ENCODE results near the gene ALKBH7.
"Not testable (repeated sequence)": the region's sequence is repeated elsewhere in the genome, so short reads cannot be mapped to it uniquely, and the experiment has no call there.

The ALKBH7 gene

GRCh38 chr19:6373096-6373812, 660 bp downstream of the ALKBH7 start:
- peak; percentile 99 for DNase-seq

DNA sequence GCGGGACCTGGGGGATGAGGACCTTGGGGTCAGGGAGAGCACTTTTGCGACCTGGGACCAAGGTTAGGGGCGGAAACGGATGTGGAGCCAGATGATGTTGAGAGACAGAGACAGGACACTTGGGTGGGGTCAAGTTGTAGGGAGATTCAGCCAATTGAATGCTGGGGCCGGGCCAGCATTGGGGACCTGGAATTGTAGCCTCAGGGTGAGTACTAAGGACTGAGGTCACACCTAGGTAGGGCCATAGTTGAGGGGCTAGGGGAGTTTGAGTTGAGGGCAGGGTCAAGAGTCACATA, 1.2 kb downstream of the ALKBH7 start:
- DNase-seq, result no peak

DNA sequence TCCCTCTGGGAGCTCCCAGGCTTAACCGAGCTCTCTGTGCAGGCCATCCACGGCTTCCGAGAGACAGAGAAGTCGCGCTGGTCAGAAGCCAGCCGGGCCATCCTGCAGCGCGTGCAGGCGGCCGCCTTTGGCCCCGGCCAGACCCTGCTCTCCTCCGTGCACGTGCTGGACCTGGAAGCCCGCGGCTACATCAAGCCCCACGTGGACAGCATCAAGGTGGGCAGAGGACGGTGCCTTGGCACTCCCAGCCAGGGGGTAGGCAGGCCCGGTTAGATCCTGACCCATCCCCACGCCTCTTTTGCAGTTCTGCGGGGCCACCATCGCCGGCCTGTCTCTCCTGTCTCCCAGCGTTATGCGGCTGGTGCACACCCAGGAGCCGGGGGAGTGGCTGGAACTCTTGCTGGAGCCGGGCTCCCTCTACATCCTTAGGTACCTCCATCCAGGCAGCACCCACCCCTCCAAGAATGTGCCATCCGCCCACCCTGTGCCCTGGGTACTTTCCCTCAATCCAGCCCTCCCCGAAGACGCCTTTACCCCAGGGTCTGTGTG, 1.6 kb downstream of the ALKBH7 start:
- no peak for DNase-seq

- no peak for DNase-seq
Measured at GRCh38 chr19:6374711-6375410, 2.3 kb downstream of the ALKBH7 start.

- DNase-seq, result no peak
Measured at GRCh38 chr19:6375411-6376010, 2.9 kb downstream of the ALKBH7 start, which contains the start of gene PSPN. Gene PSPN (minus strand): TSS chr19:6375933. CDS start chr19:6375849, 84 bp downstream.

- no peak for DNase-seq
Measured at GRCh38 chr19:6376512-6377190, 4.1 kb downstream of the ALKBH7 start.

DNA sequence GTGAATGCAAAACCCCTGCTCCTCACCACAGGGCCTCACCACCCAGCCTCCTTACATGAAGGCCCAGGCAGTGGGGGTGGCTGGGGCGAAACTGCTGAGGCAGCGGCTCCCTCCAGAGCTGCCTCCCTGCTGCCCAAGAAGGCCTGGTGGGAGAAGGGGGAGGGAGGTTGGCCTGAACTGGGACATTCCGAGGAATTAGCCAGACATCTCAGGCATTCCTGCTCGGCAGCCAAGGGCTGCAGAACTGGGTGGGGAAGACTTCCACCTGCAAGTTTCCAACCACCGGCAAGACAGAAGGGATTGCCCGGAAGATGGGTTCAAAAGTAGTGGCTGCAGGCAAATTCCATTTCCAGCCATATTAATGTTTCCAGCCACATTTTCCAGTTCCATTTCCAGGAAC, 5.4 kb downstream of the ALKBH7 start:
- DNase-seq, result peak; percentile 83

DNA sequence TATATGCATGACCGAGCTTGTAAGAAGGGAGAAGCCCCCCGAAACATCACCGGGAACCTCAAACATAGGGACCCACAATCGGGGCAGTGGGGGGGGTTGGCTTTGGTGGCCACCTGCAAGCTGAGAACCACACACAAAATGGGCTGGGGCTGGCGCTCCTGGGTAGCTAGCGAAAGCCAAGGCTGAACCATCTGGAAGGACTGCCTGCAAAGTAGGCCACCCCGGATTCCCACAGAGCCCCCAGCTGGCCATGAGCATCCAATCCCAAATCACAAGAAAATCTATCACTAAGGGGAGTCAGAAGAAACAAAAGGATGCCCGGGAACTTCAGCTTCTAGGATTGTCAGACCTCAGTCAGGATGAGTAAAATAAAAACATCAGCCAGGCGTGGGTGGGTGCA, 5.9 kb downstream of the ALKBH7 start:
- no peak for DNase-seq

GRCh38 chr19:6379744-6380143, 7.2 kb downstream of the ALKBH7 start:
- DNase-seq, result no peak

GRCh38 chr19:6381030-6381750, 8.6 kb downstream of the ALKBH7 start:
- no peak for DNase-seq

- no peak for DNase-seq
Measured at GRCh38 chr19:6383188-6383587, 10.6 kb downstream of the ALKBH7 start.

- DNase-seq, result no peak
Measured at GRCh38 chr19:6384381-6384780, 11.8 kb downstream of the ALKBH7 start.

GRCh38 chr19:6387372-6387771, 14.8 kb downstream of the ALKBH7 start:
- DNase-seq, result no peak

GRCh38 chr19:6392221-6393073, 19.9 kb downstream of the ALKBH7 start:
- DNase-seq, result no peak

DNA sequence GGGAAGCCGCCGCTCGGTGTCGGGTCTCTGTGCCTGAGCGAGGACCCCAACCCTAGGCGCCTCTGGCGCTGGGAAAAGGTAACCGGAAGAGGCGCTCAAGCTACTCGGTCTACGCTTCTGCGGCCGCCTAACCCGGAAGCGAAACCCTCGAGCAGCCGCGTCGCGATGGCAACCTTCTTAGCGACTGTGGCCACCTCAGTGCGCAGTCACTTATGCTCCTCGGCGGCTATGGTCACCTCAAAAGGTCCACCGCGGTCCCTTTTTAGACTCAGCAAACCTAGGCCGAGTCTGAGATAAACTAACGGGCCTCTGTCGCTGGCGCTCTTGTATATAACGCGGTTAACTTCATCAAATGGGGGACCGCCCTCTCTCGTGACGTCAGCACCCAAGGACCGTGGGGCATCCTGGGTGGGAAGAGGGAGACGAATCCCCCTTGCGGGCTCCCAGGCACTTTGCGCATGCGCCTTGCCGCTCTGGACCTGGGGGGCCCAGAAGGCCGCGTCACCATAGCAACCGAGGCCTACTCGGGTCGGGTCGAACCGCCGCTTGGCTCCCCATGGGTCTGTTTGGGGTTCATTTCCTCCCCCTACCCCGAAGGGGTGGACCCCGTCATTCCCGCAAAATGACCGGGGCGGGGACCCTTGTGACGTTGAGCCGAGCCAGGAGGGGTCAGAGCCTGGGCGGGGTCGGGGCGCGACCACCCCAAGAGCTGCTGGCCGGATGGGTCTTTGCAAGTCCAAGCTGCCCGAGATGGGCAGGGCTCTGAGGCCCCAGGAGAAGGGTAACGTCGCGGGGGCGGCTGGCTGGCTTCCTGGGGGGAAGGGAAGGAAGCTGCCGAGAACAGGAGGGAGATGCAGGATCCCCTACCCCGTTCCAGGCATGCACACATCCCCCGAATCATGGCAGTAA, 20.7 kb downstream of the ALKBH7 start, which contains the start of gene GTF2F1:
Gene GTF2F1, minus strand, starts transcription at position 91 of the 909 bp plus-strand sequence. CDS start 169 bp downstream, outside the sequence.
- peak; percentile 98 for DNase-seq

- no peak for DNase-seq
Measured at GRCh38 chr19:6393983-6394412, 21.4 kb downstream of the ALKBH7 start.

- DNase-seq, result no peak
Measured at GRCh38 chr19:6394831-6395230, 22.2 kb downstream of the ALKBH7 start.

DNA sequence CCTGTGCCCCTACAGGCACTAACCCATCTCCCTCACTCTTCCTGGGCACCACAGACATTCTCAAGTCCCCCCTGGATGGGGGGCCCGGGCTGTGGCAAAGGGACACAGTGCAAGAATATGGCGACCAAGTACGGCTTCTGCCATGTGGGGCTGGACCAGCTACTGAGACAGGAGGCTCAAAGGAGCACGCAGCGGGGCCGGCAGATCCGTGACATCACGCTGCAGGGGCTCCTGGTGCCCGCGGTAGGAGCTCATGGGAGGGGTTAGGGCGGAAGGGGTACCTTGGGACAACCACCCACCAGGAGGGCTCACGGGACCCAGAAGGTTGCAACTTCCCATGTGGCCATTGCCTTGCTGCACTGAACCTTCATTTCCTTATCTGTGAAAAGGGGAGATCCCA, 23.7 kb downstream of the ALKBH7 start:
- DNase-seq, result no peak

- DNase-seq, result not testable (repeated sequence)
Measured at GRCh38 chr19:6400062-6400944, 27.7 kb downstream of the ALKBH7 start.

Data from fibroblast of skin of scalp (primary cell).